GM19035 (cell line): ENCODE measurements around the gene RSPH10B2.
"Not testable (repeated sequence)": the region's sequence is repeated elsewhere in the genome, so short reads cannot be mapped to it uniquely, and the experiment has no call there.

Experiments used
- ATAC-seq: cut with Tn5 transposase; IDR thresholded peaks from one replicate; pipeline ENCODE4 v1.9.1; 2021; ENCODE audit not compliant: unreplicated experiment

The RSPH10B2 gene

GRCh38 chr7:6837081-6837480 is 83.2 kb downstream of the RSPH10B2 start:
- ATAC-seq, result not testable (repeated sequence)

GRCh38 chr7:6842278-6842921 is 88.5 kb downstream of the RSPH10B2 start:
- not testable (repeated sequence) for ATAC-seq

- not testable (repeated sequence) for ATAC-seq
Observed at GRCh38 chr7:6843092-6843491, 89.2 kb downstream of the RSPH10B2 start.

GRCh38 chr7:6843654-6844053 is 89.8 kb downstream of the RSPH10B2 start:
- ATAC-seq, result not testable (repeated sequence)

- not testable (repeated sequence) for ATAC-seq
Observed at GRCh38 chr7:6845971-6846449, 92.1 kb downstream of the RSPH10B2 start.

- ATAC-seq, result not testable (repeated sequence)
Observed at GRCh38 chr7:6847751-6848150, 93.8 kb downstream of the RSPH10B2 start.
